OCI-LY1 (cell line): ENCODE measurements around the gene RASSF5.

Experiments used
- H2AFZ ChIP-seq: fragments of 200-600 bp; sonication (generic), shearing (Covaris generic); 2 replicates; pipeline ENCODE4 v1.6.0; 2014; ENCODE audit warnings: antibody characterized with exemption, mild to moderate bottlenecking, low read length
- H3F3A ChIP-seq: fragments of 200-600 bp; sonication (generic), shearing (Covaris generic); 2 replicates; pipeline ENCODE4 v1.6.0; 2014; ENCODE audit warnings: mild to moderate bottlenecking, antibody characterized with exemption, low read length, moderate library complexity; ENCODE audit not compliant: insufficient read depth
- H3K27ac ChIP-seq: fragments of 200-600 bp; sonication (generic); 2 replicates; pipeline ENCODE4 v1.5.1; 2014; ENCODE audit warnings: low read length, mixed run types, mild to moderate bottlenecking, low read depth; ENCODE audit not compliant: poor library complexity, severe bottlenecking
- H3K27me3 ChIP-seq: fragments of 200-600 bp; sonication (generic); 2 replicates; pipeline ENCODE4 v1.6.0; 2014; ENCODE audit warnings: antibody characterized with exemption, mild to moderate bottlenecking, low read length, moderate library complexity; ENCODE audit not compliant: insufficient read depth
- H3K36me3 ChIP-seq: fragments of 200-600 bp; sonication (generic); 2 replicates; pipeline ENCODE4 v1.6.1; 2014; ENCODE audit warnings: mild to moderate bottlenecking, antibody characterized with exemption, low read length, moderate library complexity, mixed read lengths; ENCODE audit not compliant: insufficient read depth
- H3K4me1 ChIP-seq: fragments of 200-600 bp; sonication (generic); 2 replicates; pipeline ENCODE4 v1.5.1; 2014; ENCODE audit warnings: mild to moderate bottlenecking, low read length, moderate library complexity; ENCODE audit not compliant: insufficient read depth, severe bottlenecking
- H3K4me2 ChIP-seq: fragments of 200-600 bp; sonication (generic), shearing (Covaris generic); 2 replicates; pipeline ENCODE4 v1.6.1; 2014; ENCODE audit warnings: low read length
- H3K4me3 ChIP-seq: fragments of 200-600 bp; sonication (generic); 2 replicates; pipeline ENCODE4 v1.5.1; 2014; ENCODE audit warnings: low read length, low read depth, mild to moderate bottlenecking, mixed read lengths; ENCODE audit not compliant: poor library complexity, severe bottlenecking
- H3K79me2 ChIP-seq: fragments of 200-600 bp; shearing (Covaris generic); 2 replicates; pipeline ENCODE4 v1.6.1; 2016; ENCODE audit warnings: mixed run types, low read length, mixed read lengths; ENCODE audit not compliant: insufficient read depth
- H3K9ac ChIP-seq: fragments of 200-600 bp; sonication (generic), shearing (Covaris generic); 2 replicates; pipeline ENCODE4 v1.6.1; 2014; ENCODE audit warnings: mild to moderate bottlenecking, low read length, mixed read lengths
- H3K9me2 ChIP-seq: fragments of 200-600 bp; sonication (generic), shearing (Covaris generic); 2 replicates; pipeline ENCODE4 v1.6.1; 2014; ENCODE audit warnings: low read depth, mild to moderate bottlenecking, low read length, mixed read lengths
- H3K9me3 ChIP-seq: fragments of 200-600 bp; shearing (Covaris generic); 2 replicates; pipeline ENCODE4 v1.6.1; 2014; ENCODE audit warnings: low read length, mixed read lengths
- H4K20me1 ChIP-seq: fragments of 200-600 bp; sonication (generic), shearing (Covaris generic); 2 replicates; pipeline ENCODE4 v1.6.0; 2016; ENCODE audit warnings: mild to moderate bottlenecking, low read length; ENCODE audit not compliant: insufficient read depth
- EZH2 ChIP-seq: fragments of 200-600 bp; sonication (generic), shearing (Covaris generic); IDR thresholded peaks from 2 replicates; pipeline ENCODE4 v1.8.0; 2017; ENCODE audit warnings: borderline replicate concordance, mixed run types, mild to moderate bottlenecking, antibody characterized with exemption, low read length, moderate library complexity, mixed read lengths
- TF ChIP-seq, protein P1 (sequence below): fragments of 200-600 bp; sonication (generic), shearing (Covaris generic); IDR thresholded peaks from 2 replicates; pipeline ENCODE4 v1.5.1; 2017; ENCODE audit warnings: mild to moderate bottlenecking, antibody characterized with exemption, low read length, moderate library complexity, mixed read lengths

The RASSF5 gene

DNA sequence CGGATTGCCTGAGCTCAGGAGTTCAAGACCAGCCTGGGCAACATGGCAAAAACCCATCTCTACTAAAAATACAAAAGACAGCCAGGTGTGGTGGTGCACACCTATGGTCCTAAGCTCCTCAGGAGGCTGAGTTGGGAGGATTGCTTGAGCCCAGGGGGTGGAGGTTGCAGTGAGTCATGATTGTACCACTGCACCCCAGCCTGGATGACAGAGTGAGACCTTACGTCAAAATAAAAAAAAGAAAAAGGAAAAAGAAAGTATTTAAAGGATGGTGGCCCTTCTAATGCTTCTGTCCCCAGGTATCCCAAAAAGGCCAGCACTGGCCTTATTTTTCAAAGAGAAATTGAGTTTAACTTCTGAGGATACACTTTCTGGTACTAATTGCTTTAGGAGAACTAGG lies 35.3 kb upstream of the RASSF5 start:
- Histone ChIP-seq H3K9me2 (no peaks in the 10 kb centered on the region), H3K27me3 (no peaks in the 10 kb centered on the region), H3K79me2 (no peaks in the 10 kb centered on the region), H3K36me3 (peaks cover 35% of the 10 kb centered on the region), H3K4me3 (peak overlapping the region; percentile 92), H3K9ac (no peak overlapping the region; the same call in 1 of the 2 replicates), H3F3A (no peaks in the 10 kb centered on the region), H3K27ac (peak overlapping the region; percentile 91), H3K9me3 (no peaks in the 10 kb centered on the region), H3K4me2 (peak overlapping the region; percentile 85), H2AFZ (no peak overlapping the region), H3K4me1 (peaks cover 50% of the 10 kb centered on the region), H4K20me1 (no peaks in the 10 kb centered on the region)
- TF ChIP-seq, protein P1, sequence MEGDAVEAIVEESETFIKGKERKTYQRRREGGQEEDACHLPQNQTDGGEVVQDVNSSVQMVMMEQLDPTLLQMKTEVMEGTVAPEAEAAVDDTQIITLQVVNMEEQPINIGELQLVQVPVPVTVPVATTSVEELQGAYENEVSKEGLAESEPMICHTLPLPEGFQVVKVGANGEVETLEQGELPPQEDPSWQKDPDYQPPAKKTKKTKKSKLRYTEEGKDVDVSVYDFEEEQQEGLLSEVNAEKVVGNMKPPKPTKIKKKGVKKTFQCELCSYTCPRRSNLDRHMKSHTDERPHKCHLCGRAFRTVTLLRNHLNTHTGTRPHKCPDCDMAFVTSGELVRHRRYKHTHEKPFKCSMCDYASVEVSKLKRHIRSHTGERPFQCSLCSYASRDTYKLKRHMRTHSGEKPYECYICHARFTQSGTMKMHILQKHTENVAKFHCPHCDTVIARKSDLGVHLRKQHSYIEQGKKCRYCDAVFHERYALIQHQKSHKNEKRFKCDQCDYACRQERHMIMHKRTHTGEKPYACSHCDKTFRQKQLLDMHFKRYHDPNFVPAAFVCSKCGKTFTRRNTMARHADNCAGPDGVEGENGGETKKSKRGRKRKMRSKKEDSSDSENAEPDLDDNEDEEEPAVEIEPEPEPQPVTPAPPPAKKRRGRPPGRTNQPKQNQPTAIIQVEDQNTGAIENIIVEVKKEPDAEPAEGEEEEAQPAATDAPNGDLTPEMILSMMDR, result no peak
- no peak for TF ChIP-seq EZH2

DNA sequence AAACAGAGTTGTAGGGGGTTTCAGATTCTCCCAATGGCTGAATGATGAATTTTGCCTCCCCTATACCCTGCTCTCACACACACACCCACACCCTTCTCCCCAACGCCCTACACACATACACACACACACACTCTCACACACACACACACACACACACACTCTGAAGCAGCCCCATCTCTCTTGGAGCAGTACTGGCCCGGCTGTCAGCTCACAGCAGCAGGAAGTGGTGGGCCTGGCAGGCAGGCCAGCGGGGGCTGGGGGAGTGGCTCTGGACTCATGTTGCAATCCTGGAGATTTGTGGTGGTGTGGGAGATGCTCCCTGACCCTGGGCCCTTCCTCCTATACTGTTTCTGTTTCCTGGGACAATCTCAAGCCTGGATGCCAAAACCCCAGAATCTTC lies 34.9 kb upstream of the RASSF5 start:
- H3K9me3 ChIP-seq, result no peaks in the 10 kb centered on the region
- no peaks in the 10 kb centered on the region for H3K27me3 ChIP-seq
- peak overlapping the region; percentile 91 for H3K27ac ChIP-seq
- H3F3A ChIP-seq, result no peaks in the 10 kb centered on the region
- no peak overlapping the region; the same call in 1 of the 2 replicates for H3K9ac ChIP-seq
- peaks cover 46% of the 10 kb centered on the region for H3K4me1 ChIP-seq
- TF ChIP-seq, protein P1, result no peak
- no peak for TF ChIP-seq EZH2
- peak overlapping the region; percentile 85; the same call in 1 of the 2 replicates for H3K4me2 ChIP-seq
- no peaks in the 10 kb centered on the region for H3K79me2 ChIP-seq
- no peaks in the 10 kb centered on the region for H3K9me2 ChIP-seq
- peaks cover 40% of the 10 kb centered on the region for H3K36me3 ChIP-seq
- no peaks in the 10 kb centered on the region for H4K20me1 ChIP-seq
- H2AFZ ChIP-seq, result no peak overlapping the region
- H3K4me3 ChIP-seq, result no peak overlapping the region

DNA sequence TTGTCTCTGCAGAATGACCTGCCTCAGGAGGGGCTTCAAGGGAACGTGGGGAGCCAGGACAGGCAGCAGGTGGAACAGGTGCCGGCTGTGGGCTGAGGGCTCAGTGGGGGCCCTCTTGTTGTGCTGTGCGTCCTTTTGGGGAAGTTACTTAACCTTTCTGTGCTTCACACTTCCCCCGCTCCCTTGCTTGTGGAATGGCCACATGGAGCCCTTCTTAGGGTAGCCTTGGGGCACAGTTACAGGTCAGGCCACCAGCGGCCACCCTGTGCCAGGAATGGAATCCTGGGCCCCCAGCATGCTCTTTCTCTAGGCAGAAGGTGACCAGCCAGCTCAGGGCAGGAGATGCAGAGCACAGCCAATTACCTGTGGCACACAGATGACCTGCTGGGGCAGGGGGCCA lies 34.4 kb upstream of the RASSF5 start:
- Histone ChIP-seq H3K27ac (peak overlapping the region; percentile 91), H3K27me3 (no peaks in the 10 kb centered on the region), H2AFZ (no peak overlapping the region)

More for the DNA sequence above, 34.4 kb upstream of the RASSF5 start:
- no peaks in the 10 kb centered on the region for H3F3A ChIP-seq
- peaks cover 42% of the 10 kb centered on the region for H3K4me1 ChIP-seq
- no peak overlapping the region for H3K4me3 ChIP-seq
- TF ChIP-seq, protein P1, result no peak
- no peak for TF ChIP-seq EZH2
- H3K9me3 ChIP-seq, result no peaks in the 10 kb centered on the region
- H3K9me2 ChIP-seq, result no peaks in the 10 kb centered on the region
- H3K4me2 ChIP-seq, result peak overlapping the region; percentile 85; the same call in 1 of the 2 replicates
- no peak overlapping the region for H3K9ac ChIP-seq
- no peaks in the 10 kb centered on the region for H3K79me2 ChIP-seq
- H4K20me1 ChIP-seq, result no peaks in the 10 kb centered on the region
- H3K36me3 ChIP-seq, result peaks cover 44% of the 10 kb centered on the region
